ENCODE data around the gene FBXO2.

The FBXO2 gene

DNA sequence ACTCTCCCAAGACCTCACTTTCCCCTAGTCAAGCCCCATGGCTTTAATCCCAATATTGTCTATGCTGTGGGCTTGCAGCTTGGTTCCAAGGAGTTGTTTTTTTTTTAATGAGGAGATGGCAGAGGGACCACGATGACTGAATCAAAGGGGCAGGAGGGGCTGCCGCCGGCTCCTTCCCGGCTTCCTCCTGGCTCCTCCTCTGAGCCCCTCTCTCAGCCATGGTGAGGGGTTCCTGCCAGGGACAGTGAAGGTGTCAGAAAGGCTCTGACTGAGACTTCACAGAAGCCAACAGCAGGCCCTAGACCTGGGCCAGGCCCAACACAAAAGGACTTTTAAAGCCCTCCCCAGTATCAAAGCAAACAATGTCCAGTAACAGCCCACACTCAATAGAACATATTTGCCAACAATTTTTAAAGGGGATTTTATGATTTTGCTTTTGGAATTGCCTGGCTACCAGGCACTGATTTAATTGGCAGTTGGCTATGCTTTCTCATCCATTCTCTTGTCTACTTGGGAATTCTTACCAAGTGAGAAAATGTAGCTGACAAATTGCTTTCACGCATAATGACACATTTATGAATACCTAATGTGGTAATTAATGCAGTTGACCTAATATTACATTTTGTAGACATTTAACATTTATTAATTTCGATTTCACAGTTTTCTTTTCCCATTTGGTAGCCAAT lies 54.2 kb downstream of the FBXO2 start:
- no peaks in the 10 kb centered on the region for H3K27me3 ChIP-seq (ENCODE audit: insufficient read depth, low read length)
- no peak overlapping the region for H3K27ac ChIP-seq (ENCODE audit: low read length)
- peaks cover 5% of the 10 kb centered on the region; the same call in 1 of the 2 replicates for H3K4me1 ChIP-seq (ENCODE audit: insufficient read depth, low read length)
- H3K9me3 ChIP-seq (ENCODE audit: insufficient read depth, low read depth, low read length): no peaks in the 10 kb centered on the region
- no peak overlapping the region for H3K4me3 ChIP-seq (ENCODE audit: low read length)
- H3K36me3 ChIP-seq (ENCODE audit: insufficient read depth, low read depth, low read length): no peaks in the 10 kb centered on the region
- no peak overlapping the region for H3K9ac ChIP-seq (ENCODE audit: low read depth, low read length)

DNA sequence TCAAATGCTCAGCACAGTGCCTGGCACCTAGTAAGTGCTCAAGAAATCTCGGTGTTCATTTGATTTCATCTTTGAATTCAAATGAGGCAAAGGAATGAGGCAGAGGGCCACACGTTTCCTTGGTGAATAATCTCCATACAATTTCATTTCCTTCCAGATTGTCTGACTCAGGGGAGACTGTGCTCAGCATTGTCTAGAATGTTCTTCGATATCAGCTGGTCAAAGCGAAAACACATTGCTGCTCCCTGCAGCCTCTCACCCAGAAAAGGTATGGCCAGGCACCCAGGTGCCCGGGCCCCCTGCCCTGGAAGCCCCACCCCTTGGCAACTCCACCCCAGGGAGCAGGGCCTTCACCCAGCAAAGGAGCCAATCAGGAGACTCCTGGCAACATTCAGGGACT lies 55.8 kb downstream of the FBXO2 start:
- H3K4me3 ChIP-seq (ENCODE audit: low read length): no peak overlapping the region
- H3K36me3 ChIP-seq (ENCODE audit: insufficient read depth, low read depth, low read length): no peaks in the 10 kb centered on the region
- H3K27ac ChIP-seq (ENCODE audit: low read length): no peak overlapping the region
- H3K27me3 ChIP-seq (ENCODE audit: insufficient read depth, low read length): no peaks in the 10 kb centered on the region
- no peaks in the 10 kb centered on the region for H3K9me3 ChIP-seq (ENCODE audit: insufficient read depth, low read depth, low read length)
- H3K9ac ChIP-seq (ENCODE audit: low read depth, low read length): no peak overlapping the region
- peaks cover 5% of the 10 kb centered on the region; the same call in 1 of the 2 replicates for H3K4me1 ChIP-seq (ENCODE audit: insufficient read depth, low read length)
